Epidermal melanocyte (primary cell): ENCODE measurements around the gene RPS15A.
"Not testable (repeated sequence)": the region's sequence is repeated elsewhere in the genome, so short reads cannot be mapped to it uniquely, and the experiment has no call there.

Experiments
- DNase-seq: peaks from one replicate; pipeline ENCODE4 v3.0.0; 2011; ENCODE audit warnings: low spot score; ENCODE audit not compliant: insufficient read length

The RPS15A gene

GRCh38 chr16:18757960-18758660, 32.0 kb downstream of the RPS15A start:
- DNase-seq: not testable (repeated sequence)

- not testable (repeated sequence) for DNase-seq
Observed at GRCh38 chr16:18756639-18757038, 33.5 kb downstream of the RPS15A start.

GRCh38 chr16:18742870-18743269, 47.3 kb downstream of the RPS15A start:
- DNase-seq: not testable (repeated sequence)

- DNase-seq: not testable (repeated sequence)
Observed at GRCh38 chr16:18740027-18740426, 50.1 kb downstream of the RPS15A start.

GRCh38 chr16:18738768-18739167, 51.4 kb downstream of the RPS15A start:
- DNase-seq: not testable (repeated sequence)

GRCh38 chr16:18734279-18734678, 55.9 kb downstream of the RPS15A start:
- not testable (repeated sequence) for DNase-seq
